ENCODE measurements around the gene BLOC1S4.
A peak's percentile ranks its signal among the peaks of the same experiment; 100 is the strongest.
"Not testable (repeated sequence)": the region's sequence is repeated elsewhere in the genome, so short reads cannot be mapped to it uniquely, and the experiment has no call there.

The BLOC1S4 gene

GRCh38 chr4:6716018-6716911 lies at the start of gene BLOC1S4:
TSS of gene BLOC1S4 (plus strand) at chr4:6716174. CDS start at chr4:6716210, 36 bp downstream.
- TF ChIP-seq ZNF274 (IDR thresholded peaks at IDR 0.05; ENCODE audit: low read depth, low read length), result no peak

GRCh38 chr4:6668391-6668790 lies 47.6 kb upstream of the BLOC1S4 start:
- TF ChIP-seq ZNF274 (IDR thresholded peaks at IDR 0.05; ENCODE audit: low read depth, low read length), result no peak

More at GRCh38 chr4:6716018-6716911, at the start of gene BLOC1S4:
- peak within 1 kb of the TSS; percentile 86 for H3K4me3 ChIP-seq (ENCODE audit: low read length)

GRCh38 chr4:6671648-6672047 lies 44.3 kb upstream of the BLOC1S4 start:
- TF ChIP-seq ZNF274 (IDR thresholded peaks at IDR 0.05; ENCODE audit: low read depth, low read length), result no peak
- H3K4me3 ChIP-seq (ENCODE audit: low read length), result no peak overlapping the region

More at GRCh38 chr4:6668391-6668790, 47.6 kb upstream of the BLOC1S4 start:
- no peak overlapping the region for H3K4me3 ChIP-seq (ENCODE audit: low read length)

- no peak for TF ChIP-seq ZNF274 (IDR thresholded peaks at IDR 0.05; ENCODE audit: low read depth, low read length)
- H3K4me3 ChIP-seq (ENCODE audit: low read length), result no peak overlapping the region
These were observed 43.8 kb upstream of the BLOC1S4 start for GRCh38 chr4:6672131-6672530.

- H3K4me3 ChIP-seq (ENCODE audit: low read length), result not testable (repeated sequence)
These were observed 43.3 kb upstream of the BLOC1S4 start for GRCh38 chr4:6672541-6673190.

GRCh38 chr4:6673191-6673659 lies 42.7 kb upstream of the BLOC1S4 start:
- H3K4me3 ChIP-seq (ENCODE audit: low read length), result peak overlapping the region; percentile 91; the same call in 1 of the 2 replicates

- H3K4me3 ChIP-seq (ENCODE audit: low read length), result peak overlapping the region; percentile 91
- TF ChIP-seq ZNF274 (IDR thresholded peaks at IDR 0.05; ENCODE audit: low read depth, low read length), result no peak
These were observed 42.1 kb upstream of the BLOC1S4 start for GRCh38 chr4:6673660-6674499.

- H3K4me3 ChIP-seq (ENCODE audit: low read length), result peak overlapping the region; percentile 91
- TF ChIP-seq ZNF274 (IDR thresholded peaks at IDR 0.05; ENCODE audit: low read depth, low read length), result no peak
These were observed 41.3 kb upstream of the BLOC1S4 start for GRCh38 chr4:6674500-6675149.

GRCh38 chr4:6676722-6677558 lies 39.0 kb upstream of the BLOC1S4 start:
- no peak overlapping the region for H3K4me3 ChIP-seq (ENCODE audit: low read length)

GRCh38 chr4:6680372-6681034 lies 35.5 kb upstream of the BLOC1S4 start:
- no peak overlapping the region for H3K4me3 ChIP-seq (ENCODE audit: low read length)
- TF ChIP-seq ZNF274 (IDR thresholded peaks at IDR 0.05; ENCODE audit: low read depth, low read length), result no peak

More at GRCh38 chr4:6676722-6677558, 39.0 kb upstream of the BLOC1S4 start:
- TF ChIP-seq ZNF274 (IDR thresholded peaks at IDR 0.05; ENCODE audit: low read depth, low read length), result no peak

- TF ChIP-seq ZNF274 (IDR thresholded peaks at IDR 0.05; ENCODE audit: low read depth, low read length), result no peak
- H3K4me3 ChIP-seq (ENCODE audit: low read length), result no peak overlapping the region
These were observed 34.8 kb upstream of the BLOC1S4 start for GRCh38 chr4:6681191-6681590.

- TF ChIP-seq ZNF274 (IDR thresholded peaks at IDR 0.05; ENCODE audit: low read depth, low read length), result no peak
- H3K4me3 ChIP-seq (ENCODE audit: low read length), result no peak overlapping the region
These were observed 32.9 kb upstream of the BLOC1S4 start for GRCh38 chr4:6682862-6683590.
